HG03025 (cell line): ENCODE data around the gene MTMR3.
"Not testable (repeated sequence)": the region's sequence is repeated elsewhere in the genome, so short reads cannot be mapped to it uniquely, and the experiment has no call there.

Source experiments
- ATAC-seq: cut with Tn5 transposase; IDR thresholded peaks from one replicate; pipeline ENCODE4 v1.9.1; 2021; ENCODE audit warnings: mild to moderate bottlenecking, moderate library complexity; ENCODE audit not compliant: unreplicated experiment, low FRiP score

MTMR3 gene

DNA sequence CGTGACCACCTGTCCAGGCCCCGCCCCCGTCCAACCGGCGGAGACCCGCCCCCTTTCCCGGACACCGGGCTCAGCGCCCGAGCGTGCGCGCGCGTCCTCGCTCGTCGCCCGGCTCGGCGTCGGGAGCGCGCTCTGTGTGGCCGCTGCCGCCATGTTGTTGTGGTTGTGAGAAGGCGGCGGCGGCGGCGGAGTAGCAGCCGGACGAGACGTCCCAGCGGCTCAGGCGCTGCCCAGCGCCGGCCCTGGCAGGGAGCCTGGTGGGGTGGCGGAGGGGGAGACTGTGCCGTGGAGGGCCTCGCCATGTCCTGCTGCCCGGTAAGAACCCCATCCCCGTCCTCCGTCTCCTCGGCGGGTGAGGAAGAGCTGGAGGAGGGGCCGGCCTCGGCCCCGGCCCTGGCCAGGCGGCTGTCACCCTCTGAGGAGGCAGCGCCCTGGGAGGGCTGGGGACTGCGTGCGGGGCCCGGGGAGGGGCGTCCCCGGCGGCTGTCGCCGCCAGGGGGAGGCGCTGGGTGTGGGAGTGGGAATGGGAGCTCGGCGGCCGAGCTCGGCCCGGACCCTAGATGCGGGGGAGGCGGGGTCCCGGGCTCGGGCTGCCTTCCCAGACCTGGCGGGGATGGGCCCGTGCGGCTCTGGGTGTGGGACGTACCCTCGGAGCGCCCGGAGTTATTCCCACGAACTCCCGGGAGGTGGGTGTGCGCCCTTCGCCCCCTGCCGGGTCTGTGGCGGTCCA is at the start of gene MTMR3:
Gene MTMR3 (plus strand): TSS at position 130 of the 730 bp plus-strand sequence. CDS start 87,886 bp downstream, outside the sequence.
- peak; percentile 59 for ATAC-seq

DNA sequence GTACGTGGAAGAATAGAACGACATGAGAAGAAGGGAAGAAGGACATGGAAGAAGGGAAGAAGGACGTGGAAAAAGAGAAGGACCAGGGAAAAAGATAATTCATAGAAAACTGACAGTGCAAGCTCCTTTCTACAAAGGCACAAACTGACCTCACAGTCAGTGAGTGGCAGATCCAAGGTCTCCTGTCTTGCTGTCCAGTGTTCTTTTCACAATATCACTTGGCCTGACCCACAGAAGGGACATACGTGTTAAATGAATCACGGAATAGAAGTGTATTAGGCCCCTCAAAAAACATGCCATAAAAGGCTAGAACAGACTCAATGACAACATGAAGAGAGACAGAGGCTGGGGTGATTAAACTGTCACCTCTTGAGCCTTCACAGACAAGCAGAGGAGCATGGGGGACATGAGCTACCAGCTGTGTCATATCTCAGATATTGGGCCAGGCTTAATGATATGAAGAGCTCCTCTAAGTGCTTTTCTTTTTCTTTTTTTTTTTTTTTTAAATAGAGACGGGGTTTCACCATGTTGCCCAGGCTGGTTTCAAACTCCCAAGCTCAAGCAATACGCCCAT is 49.5 kb upstream of the MTMR3 start:
- ATAC-seq: no peak

DNA sequence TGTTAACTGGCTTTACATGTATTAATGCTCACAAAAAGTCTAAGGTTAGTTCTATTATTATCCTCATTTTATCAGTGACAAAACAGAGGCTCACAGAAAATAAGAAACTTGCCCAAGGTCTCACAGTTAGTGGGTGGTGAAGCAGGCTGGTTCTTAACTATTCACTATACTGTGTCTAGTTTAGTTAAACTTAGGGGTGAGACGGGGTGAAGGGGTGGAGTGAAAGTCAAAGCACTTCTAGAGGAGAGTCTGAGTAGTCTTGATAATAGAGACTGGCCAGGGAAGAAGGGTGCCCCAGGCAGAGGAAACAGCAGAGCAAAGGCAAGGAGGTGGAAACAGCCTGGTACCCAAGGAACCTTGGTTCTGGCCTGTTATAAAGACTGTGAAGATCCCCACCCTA is 48.9 kb upstream of the MTMR3 start:
- ATAC-seq: no peak

DNA sequence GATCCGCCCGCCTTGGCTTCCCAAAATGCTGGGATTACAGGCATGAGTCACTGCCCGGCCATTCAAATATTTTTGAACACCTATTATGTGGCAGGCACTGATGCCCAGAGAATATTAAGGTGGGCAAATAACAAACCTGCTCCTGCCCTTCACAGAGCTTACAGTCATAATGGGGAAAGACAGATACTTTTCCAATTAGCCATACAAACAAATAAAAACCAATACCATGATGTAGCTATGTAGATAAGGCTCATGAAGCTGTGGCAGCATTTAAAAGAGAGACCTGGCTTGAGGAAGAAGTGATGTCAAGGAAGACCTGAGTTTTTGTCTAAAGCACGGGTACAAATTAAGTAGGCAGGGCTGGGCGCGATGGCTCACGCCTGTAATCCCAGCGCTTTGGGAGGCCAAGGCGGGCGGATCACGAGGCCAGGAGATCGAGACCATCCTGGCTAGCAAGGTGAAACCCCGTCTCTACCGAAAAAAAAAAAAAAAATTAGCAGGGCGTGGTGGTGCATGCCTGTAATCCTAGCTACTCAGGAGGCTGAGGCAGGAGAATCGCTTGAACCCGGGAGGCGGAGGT is 46.1 kb upstream of the MTMR3 start:
- not testable (repeated sequence) for ATAC-seq

DNA sequence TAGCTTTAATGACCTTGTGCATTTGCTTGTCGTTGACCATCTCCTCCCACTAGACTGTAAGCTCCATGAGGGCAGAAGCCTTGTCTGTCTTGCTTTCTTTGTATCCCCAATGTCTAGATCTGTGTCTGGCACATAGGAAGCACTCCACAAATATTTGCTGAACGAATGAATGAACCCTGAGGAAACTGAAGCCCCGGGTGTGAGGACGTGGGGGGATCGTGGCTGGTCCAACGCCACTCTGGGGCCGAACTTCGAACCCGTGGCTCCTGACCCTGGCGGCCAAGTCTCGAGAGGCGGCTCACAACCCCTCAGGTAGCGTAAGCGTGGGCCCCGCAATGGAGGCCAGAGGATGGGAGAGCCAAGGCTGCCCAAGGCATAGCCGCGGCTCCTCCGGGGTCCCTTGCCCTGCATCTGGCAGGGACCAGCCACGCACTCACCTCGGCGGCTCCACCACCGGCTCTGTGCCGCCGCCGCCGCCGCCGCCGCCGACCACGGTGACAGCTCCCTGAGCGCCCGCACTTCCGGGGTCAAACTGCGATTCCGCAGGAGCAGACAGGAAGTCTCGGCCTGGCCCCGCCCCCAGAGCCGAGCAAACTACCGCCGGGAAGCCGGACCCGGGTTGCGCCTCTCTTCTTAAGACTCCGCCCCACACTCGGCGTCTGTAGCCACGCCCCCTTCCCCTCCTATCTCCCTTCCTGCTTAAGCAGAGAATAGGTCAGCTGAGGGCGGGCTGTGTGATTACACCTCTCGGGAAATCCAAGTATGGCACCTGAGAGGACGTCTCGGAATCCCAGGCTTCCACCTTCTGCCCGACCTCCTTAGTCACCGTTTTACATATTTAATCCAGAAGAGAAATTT is 45.0 kb upstream of the MTMR3 start, which contains the start of gene ASCC2:
Gene ASCC2 (minus strand): TSS at position 534 of the 858 bp plus-strand sequence. CDS start 5,949 bp downstream, outside the sequence.
- ATAC-seq: peak; percentile 90

DNA sequence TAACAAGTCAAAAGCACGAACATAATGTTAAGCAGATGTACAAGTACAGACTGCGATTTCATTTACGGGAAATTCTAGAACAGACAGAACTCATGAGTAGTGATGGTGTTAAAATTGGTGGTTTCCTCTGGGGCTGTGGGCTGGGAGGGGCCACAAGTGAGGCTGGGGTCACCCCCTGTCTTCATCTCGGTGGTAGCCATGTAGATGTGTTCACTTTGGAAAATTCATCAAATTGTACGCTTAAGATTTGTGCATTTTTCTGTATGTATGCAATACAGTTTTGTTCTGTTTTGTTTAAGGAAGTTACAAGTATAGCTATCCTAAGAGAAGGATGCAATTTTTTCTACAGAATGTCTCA is 44.4 kb upstream of the MTMR3 start:
- ATAC-seq: no peak

DNA sequence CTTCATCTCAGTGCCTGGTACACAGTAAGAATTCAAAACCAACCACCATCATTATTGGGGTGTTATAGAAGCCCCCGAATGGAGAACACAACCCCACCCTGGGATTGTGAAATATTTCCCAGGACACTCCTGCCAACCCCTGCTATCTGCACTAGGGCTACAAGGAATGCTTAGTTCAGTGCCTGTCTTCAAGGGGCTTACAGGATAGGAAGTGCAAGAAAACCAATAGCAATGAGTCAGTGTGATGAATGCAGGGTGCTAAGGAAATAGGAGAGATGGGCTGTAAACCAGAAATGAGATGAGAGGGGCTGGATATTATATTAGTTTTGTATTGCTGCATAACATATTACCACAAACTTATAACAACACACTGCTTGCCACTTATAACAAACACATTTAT is 43.9 kb upstream of the MTMR3 start:
- ATAC-seq: no peak

DNA sequence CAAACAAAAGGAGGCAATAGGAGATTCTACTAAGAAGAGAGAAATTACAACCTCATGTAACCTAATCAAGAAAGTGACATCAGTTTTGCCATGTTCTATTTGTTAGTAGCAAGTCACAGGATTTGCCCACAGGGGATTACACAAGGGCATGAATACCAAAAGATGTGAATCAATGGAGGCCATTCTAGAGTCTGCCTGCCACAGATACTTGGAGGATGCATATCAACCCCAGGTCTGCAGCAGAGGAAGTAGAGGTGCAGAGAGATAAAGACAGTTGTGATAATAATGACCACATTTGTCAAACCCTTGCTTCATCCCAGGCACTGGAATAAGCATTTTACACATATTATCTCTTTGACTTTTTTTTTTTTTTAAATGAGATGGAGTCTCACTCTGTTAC is 42.5 kb upstream of the MTMR3 start:
- no peak for ATAC-seq

DNA sequence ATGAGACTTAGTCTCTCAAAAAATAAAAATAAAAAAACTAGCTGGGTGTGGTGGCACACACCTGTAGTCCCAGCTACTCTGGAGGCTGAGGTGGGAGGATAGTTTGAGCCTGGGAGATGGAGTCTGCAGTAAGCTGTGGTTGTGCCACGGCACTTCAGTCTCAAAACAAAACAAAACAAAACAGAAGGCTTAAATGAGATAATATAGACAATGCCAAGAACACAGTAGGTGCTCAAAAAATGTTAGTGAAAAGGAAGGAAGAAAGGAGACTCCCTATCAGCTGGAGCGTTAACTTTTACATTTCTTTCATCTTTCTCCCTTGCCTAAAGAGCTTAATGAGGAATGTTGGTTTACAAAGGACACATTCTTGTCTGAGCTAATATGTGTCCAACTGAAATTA is 40.8 kb upstream of the MTMR3 start:
- no peak for ATAC-seq

DNA sequence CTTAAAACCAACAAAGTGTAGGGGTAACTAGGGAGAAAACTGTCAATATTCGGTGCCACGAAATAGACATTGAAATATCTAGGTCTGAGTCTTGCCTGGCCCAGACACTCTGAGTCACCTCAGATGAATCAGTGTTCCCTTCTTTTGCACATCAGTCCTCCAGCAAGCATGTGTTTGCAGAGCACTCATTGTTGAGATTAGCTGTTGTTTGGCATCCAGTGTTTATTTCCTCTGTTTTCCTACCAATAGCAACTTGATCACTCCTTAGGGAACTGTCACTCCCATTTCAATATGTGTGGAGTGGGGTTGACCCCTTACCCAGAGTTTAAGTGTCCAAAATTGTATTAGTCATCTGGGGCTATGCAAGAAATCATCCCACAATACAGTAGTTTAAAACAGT is 40.2 kb upstream of the MTMR3 start:
- ATAC-seq: no peak

DNA sequence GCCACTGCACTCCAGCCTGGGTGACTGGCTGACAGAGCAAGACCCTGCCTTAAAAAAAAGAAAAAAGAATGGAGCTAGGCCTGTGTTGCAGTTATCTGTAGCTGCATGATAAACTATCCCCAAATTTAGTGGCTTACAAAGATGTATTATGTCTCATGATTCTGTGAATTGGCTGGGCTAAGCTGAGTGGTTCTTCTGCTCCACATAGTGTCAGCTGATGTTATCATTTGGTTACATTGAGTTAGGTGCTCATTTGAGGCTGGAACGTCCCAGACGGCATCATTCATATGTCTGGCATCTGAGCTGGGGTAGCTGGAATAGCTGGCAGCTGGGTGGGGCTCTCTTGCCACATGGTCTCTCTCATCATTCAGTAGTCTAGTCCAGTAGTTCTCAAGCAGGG is 36.7 kb upstream of the MTMR3 start:
- no peak for ATAC-seq

DNA sequence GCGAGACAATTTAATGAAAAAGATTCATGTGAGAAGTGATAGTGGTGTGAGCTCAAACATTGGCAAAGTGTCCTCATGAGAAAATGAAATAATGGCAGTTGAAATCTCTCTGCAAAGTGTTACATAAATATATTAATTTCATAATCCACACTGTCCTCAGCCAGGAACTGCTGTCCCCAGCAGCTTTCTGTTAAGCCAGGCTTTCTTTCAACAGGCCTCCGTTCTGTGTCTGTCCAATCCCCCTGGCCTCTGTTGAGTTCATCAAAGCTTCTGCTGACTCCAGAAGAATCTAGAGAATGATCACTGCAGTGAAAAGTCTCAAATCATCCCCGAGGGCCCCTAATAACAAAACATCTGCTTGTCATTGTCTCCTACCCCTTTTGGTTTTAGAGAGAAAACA is 34.9 kb upstream of the MTMR3 start:
- ATAC-seq: no peak

DNA sequence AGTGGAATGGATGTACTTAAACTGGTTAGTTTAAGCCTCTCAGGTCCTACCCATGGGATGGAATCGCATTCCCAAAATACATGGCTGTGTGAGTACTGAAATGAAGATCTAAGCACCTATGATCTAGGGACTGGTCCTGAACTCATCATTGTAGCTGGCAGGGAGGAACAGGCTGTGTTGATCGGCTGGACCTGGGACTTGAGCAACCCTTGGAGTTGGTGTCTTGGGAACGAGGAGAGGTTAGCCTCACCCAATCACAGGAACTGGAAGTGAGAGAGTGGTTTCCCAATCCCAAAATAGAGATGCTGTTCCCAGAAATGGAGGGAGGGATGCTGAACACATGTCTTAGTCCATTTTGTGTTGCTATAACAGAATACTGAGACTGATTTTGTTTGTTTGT is 28.5 kb upstream of the MTMR3 start:
- no peak for ATAC-seq

DNA sequence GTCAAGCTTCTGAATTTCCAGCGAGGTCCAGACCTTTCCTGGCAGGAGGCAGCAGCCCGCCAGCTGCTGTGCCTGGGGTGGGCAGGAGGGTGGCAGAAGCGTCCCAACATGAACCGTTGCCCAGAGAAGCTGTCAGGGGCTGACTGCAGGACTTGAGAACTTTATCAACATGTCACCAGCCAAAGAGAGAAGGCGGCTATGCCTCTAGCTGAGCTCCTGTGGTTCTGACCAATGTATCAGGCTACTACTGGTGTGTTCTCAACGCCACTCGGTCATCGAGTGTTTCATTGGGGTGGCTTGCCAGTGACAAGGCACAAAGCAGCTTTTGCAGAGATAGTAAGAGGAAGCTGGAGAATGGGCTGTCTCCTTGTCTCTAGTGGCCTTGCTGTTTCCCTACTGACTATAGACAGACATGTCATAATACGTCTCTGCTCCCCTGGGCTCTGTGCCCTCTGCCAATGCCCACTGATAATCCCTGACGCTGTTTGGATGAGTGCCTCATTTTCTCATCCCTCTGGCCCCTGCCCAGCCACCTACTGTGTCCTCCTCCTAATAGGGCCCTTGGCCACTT is 27.3 kb upstream of the MTMR3 start:
- no peak for ATAC-seq

DNA sequence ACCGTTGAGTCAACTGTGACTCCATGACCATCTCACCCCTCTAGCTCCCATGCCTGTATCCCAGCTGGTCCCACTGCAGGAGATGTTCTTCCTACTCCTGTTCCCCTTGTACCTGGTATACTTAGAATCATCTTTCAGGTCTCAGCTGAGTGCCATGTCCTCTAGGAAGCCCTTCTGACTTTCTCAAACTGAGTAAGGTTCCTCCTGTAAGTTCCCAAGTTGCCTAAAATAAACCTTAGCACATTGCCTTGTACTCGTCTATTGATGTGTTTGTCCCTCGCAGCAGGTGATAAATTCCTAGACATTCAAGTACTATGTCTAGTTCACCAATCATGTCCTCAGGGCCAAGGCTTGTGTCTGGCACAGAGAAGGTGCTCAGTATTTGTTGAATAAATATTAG is 26.5 kb upstream of the MTMR3 start:
- ATAC-seq: no peak

DNA sequence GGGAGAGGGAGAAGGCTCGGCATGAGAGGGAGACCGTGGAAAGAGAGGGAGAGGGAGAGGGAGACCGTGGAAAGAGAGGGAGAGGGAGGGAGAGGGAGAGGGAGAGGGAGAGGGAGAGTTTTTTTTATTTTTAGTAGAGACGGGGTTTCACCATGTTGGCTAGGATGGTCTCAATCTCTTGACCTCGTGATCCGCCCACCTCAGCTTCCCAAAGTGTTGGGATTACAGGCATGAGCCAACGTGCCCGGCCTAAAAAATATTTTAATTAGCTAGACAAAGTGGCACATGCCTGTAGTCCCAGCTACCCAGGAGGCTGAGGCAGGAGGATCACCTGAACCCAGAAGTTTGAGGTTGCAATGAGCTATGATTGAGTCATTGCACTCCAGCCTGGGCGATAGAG is 23.9 kb upstream of the MTMR3 start:
- not testable (repeated sequence) for ATAC-seq

DNA sequence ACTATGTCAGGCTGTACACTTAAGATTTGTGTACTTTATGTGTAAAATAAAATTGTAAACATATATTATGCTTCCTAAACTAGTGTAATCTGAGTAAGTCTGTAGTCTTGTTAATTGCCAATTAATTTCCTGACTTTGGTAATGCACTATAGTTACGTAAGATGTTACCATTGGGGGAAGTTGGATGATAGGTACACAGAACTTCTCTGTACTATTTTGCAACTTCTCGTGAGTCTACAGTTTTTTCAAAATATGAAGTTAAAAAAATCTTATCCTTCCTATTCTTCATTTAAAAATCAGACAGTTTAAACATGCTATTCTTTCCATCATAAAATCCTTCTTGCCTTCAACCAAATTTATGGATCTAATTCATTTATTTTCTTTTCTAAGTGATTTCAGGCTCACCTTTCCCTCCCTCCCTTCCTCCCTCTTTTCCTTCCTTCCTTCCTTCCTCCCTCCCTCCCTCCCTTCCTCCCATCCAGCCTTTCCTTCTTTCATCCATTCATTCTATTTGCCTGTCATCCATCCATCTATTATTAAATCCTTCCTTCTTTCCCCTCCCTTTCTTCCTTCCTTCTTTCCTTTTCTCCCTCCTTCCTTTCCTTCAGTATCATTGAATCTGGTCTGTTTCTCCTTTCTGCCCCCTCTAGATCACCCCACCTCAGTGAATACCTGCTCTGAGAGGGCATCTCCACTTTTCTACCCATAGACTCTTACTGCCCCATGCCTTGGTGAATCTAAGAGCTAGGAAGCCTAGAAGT is 22.8 kb upstream of the MTMR3 start:
- ATAC-seq: no peak

DNA sequence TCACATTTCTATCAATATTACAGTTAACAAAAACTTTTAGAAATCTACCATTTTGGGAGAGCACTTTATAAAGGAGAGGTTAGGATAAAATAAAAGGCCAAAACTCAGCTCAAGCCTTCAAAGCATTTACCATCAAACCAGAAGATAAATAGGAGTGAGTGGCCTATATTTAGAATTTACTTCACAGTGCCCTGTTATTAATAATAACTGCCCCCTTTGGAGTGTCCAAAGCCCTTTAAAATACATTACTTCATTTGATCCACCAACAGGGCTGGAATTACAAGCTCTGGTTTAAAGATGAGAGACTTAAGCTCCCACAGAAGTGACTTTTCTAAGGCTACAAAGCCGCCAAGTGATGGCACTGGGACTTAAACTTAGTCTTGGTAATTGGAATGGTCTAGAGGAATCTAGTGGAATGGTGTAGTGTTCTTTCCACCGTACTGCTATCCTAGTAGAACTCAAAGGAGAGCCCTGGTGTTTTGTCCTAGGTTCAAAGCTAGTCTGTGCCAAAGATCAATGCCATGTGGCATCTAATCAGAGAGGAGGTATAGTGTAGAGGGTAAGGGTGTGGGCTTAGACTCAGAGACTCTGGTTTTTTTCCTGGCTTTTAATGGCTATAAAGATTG is 21.2 kb upstream of the MTMR3 start:
- no peak for ATAC-seq

DNA sequence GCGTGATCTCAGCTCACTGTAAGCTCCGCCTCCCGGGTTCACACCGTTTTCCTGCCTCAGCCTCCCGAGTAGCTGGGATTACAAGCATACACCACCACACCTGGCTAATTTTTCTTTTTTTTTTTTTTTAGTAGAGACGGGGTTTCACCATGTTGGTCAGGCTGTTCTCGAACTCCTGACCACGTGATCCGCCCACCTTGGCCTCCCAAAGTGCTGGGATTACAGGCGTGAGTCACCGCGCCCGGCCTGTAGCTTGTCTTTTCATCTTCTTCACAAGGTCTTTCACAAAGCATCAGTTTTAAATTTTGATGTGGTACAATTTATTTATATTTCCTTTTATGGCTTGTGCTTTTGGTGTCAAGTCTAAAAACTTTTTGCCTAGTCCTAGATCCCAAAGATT is 17.4 kb upstream of the MTMR3 start:
- not testable (repeated sequence) for ATAC-seq

DNA sequence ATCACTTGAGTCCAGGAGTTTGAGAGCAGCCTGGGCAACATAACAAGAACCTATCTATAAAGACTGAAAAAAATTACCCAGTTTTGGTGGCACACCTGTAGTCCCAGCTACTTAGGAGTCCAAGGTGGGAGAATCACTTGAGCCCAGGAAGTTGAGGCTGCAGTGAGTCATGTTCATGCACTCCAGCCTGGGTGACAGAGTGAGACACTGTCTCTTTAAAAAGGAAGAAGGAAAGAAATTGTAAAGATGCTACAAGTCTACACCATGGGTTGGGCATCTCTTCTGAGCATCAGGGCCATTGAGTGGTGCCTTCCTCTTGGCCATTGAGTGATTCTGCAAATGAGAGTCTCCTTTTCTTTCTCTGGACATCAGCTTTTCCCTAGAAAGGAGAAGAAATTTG is 15.7 kb upstream of the MTMR3 start:
- ATAC-seq: no peak
